ENCODE results near the gene UROS.

DNA sequence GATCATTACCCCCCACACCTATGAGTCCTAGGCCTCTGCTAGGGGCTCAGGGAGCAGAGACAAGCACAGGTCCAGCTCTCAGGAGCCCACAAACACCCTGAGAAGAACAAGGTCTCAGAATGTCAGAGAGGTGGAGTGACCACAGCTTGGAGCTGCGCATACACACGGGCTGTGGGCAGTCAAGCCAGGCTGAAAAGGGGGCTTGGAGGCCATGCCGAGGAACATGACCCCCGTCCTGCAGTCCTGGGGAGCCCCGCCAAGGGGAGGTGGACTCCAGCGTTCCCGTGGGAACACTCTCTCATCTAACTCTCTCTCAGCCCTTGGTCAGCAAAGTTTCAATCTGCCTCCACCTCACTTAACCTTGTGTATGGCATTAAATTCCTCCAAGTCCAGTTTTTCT is 39.6 kb downstream of the UROS start:
- TF ChIP-seq TBL1XR1 (IDR thresholded peaks at IDR 0.05; ENCODE audit: low read depth, low read length) (no peak), ELK1 (IDR thresholded peaks at IDR 0.05; ENCODE audit: low read depth, low read length) (no peak), SMARCA5 (IDR thresholded peaks at IDR 0.05) (no peak), HDAC6 (IDR thresholded peaks at IDR 0.05; ENCODE audit: unreplicated experiment) (no peak), CBX3 (IDR thresholded peaks at IDR 0.05; ENCODE audit: borderline replicate concordance, low read depth) (no peak), EZH2 (IDR thresholded peaks at IDR 0.05; ENCODE audit: borderline replicate concordance, control insufficient read depth, low read depth, low read length) (no peak), RB1 (IDR thresholded peaks at IDR 0.05; ENCODE audit: borderline replicate concordance) (no peak), ZBTB4 (CRISPR knock-in tag; IDR thresholded peaks at IDR 0.05) (no peak), ESRRA (IDR thresholded peaks at IDR 0.05; ENCODE audit: low read length) (no peak)
- TF ChIP-seq, protein P1, sequence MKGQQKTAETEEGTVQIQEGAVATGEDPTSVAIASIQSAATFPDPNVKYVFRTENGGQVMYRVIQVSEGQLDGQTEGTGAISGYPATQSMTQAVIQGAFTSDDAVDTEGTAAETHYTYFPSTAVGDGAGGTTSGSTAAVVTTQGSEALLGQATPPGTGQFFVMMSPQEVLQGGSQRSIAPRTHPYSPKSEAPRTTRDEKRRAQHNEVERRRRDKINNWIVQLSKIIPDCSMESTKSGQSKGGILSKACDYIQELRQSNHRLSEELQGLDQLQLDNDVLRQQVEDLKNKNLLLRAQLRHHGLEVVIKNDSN (IDR thresholded peaks at IDR 0.05; ENCODE audit: borderline replicate concordance, extremely low read length, insufficient read depth, low read depth, low read length), result no peak
- TF ChIP-seq, protein P2, sequence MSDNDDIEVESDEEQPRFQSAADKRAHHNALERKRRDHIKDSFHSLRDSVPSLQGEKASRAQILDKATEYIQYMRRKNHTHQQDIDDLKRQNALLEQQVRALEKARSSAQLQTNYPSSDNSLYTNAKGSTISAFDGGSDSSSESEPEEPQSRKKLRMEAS (IDR thresholded peaks at IDR 0.05; ENCODE audit: low read depth, low read length), result no peak
- TF ChIP-seq, protein P3, sequence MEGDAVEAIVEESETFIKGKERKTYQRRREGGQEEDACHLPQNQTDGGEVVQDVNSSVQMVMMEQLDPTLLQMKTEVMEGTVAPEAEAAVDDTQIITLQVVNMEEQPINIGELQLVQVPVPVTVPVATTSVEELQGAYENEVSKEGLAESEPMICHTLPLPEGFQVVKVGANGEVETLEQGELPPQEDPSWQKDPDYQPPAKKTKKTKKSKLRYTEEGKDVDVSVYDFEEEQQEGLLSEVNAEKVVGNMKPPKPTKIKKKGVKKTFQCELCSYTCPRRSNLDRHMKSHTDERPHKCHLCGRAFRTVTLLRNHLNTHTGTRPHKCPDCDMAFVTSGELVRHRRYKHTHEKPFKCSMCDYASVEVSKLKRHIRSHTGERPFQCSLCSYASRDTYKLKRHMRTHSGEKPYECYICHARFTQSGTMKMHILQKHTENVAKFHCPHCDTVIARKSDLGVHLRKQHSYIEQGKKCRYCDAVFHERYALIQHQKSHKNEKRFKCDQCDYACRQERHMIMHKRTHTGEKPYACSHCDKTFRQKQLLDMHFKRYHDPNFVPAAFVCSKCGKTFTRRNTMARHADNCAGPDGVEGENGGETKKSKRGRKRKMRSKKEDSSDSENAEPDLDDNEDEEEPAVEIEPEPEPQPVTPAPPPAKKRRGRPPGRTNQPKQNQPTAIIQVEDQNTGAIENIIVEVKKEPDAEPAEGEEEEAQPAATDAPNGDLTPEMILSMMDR (IDR thresholded peaks at IDR 0.05 in 2 of 3, conservative IDR thresholded peaks at IDR 0.05 in 1 of 3; ENCODE audit: control insufficient read depth in 2 of 3, extremely low read depth in 1 of 3, insufficient read depth in 1 of 3, low read depth in 3 of 3, low read length in 3 of 3), result no peak

Data from GM12878 (cell line).